ENCODE data around the gene UBE2G2. TPM values are rescaled to one million over a fixed set of nuclear protein-coding genes. Genes with fewer than 3 reads are reported as not detected.

Gene UBE2G2
- total and polyA plus RNA-seq, 2 donors (not counting 3 experiments of a cell fraction or from before 2014, with no cell fraction given), result 95.0 to 114 TPM

DNA sequence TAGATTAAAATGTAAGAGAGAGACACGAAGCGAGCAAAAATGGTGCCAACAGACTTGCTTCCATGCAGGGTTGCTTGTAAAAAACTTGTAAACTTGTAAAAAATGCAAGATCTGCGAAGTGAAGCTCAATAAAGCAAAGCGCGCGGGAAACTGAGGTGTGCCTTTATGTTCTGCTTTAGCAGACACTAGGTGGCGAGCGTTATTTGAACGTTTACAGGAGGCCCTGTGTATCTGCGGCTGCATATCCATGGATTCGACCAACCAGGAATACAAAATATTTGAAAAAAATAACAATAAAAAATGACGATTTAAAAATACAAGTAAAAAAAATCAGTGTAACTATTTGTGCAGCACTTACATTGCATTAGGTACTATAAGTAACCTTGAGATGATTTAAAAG, 1.5 kb downstream of the UBE2G2 start:
- H3K4me2 ChIP-seq (ENCODE audit: insufficient read depth, low read length), result peak overlapping the region; percentile 92

DNA sequence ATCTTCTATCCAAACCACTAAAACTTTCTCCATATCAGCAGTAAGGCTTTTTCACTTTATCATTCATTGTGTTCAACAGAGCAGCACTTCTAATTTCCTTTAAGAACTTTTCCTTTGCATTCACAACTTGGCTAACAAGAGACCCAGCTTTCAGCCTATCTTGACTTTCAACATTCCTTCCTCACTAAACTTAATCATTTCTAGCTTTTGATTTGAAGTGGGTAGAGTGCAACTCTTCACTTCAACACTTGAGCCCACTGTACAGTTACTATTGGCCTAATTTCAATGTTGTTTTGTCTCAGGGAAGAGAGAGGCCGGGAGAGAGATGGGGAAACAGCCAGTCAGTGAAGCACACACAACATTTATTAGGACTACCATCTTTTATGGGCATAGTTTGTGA, 2.0 kb downstream of the UBE2G2 start:
- dilution Hi-C loops (cut with MboI; ENCODE audit: extremely low pct_ligation_motif_present, low sequenced_read_pairs), result no loop called here

More for the DNA sequence above, 1.5 kb downstream of the UBE2G2 start:
- Histone ChIP-seq H3K4me3 (replicated peaks in 1 of 3; ENCODE audit: insufficient read depth in 1 of 3, low read depth in 1 of 3, low read length in 3 of 3) (peak overlapping the region in 1 of 3 experiments; percentile 97), H3K9me1 (replicated peaks; ENCODE audit: control insufficient read depth, extremely low read depth, insufficient read depth, low read length) (no peaks in the 10 kb centered on the region), H2AFZ (ENCODE audit: low read depth, low read length) (no peak overlapping the region), H3K36me3 (ENCODE audit: control insufficient read depth in 2 of 2, extremely low read depth in 1 of 2, insufficient read depth in 2 of 2, low read length in 2 of 2) (peaks cover 2 to 6% of the 10 kb centered on the region in 2 experiments), H3K4me1 (ENCODE audit: control insufficient read depth, extremely low read depth, insufficient read depth, low read length) (peaks cover 16% of the 10 kb centered on the region), H3K9ac (replicated peaks; ENCODE audit: extremely low read depth, insufficient read depth, low read length) (peak overlapping the region; percentile 4), H3K79me2 (ENCODE audit: control insufficient read depth, insufficient read depth, low read length) (peaks cover 67% of the 10 kb centered on the region), H3K9me3 (replicated peaks; ENCODE audit: control insufficient read depth, insufficient read depth, low read length) (no peaks in the 10 kb centered on the region), H3K27me3 (ENCODE audit: control insufficient read depth in 2 of 2, insufficient read depth in 2 of 2, low read length in 2 of 2) (no peaks in the 10 kb centered on the region), H4K20me1 (replicated peaks; ENCODE audit: control insufficient read depth, extremely low read depth, insufficient read depth, low read length) (peaks cover 2% of the 10 kb centered on the region), H3K27ac (ENCODE audit: insufficient read depth, low read depth, low read length) (no peak overlapping the region)
- POLR2A ChIA-PET, result no interaction called here
- DNase-seq (ENCODE audit: low read depth, low spot score) (peak; percentile 43), FAIRE-seq (peak; percentile 70)
- intact Hi-C loops (cut with micrococcal nuclease) (loop anchor here (2.0 kb wide), 2 partner anchors 75 to 133 kb away; no protein-coding TSS in a partner anchor), dilution Hi-C loops (cut with MboI; ENCODE audit: extremely low pct_ligation_motif_present, low sequenced_read_pairs) (no loop called here)
- CTCF ChIA-PET, result interaction anchor here (0.6 to 3.8 kb wide), 12 partner anchors 10 to 181 kb away, joined by 3 to 62 read pairs (median 6); partner anchors contain the start of gene SLX9
- TF ChIP-seq POLR2A (IDR thresholded peaks at IDR 0.05; ENCODE audit: low read depth, low read length) (no peak), EZH2 (IDR thresholded peaks at IDR 0.05; ENCODE audit: borderline replicate concordance, low read depth, low read length, severe bottlenecking) (no peak)
- TF ChIP-seq, protein P1, sequence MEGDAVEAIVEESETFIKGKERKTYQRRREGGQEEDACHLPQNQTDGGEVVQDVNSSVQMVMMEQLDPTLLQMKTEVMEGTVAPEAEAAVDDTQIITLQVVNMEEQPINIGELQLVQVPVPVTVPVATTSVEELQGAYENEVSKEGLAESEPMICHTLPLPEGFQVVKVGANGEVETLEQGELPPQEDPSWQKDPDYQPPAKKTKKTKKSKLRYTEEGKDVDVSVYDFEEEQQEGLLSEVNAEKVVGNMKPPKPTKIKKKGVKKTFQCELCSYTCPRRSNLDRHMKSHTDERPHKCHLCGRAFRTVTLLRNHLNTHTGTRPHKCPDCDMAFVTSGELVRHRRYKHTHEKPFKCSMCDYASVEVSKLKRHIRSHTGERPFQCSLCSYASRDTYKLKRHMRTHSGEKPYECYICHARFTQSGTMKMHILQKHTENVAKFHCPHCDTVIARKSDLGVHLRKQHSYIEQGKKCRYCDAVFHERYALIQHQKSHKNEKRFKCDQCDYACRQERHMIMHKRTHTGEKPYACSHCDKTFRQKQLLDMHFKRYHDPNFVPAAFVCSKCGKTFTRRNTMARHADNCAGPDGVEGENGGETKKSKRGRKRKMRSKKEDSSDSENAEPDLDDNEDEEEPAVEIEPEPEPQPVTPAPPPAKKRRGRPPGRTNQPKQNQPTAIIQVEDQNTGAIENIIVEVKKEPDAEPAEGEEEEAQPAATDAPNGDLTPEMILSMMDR (IDR thresholded peaks at IDR 0.05; ENCODE audit: extremely low read depth in 1 of 2, insufficient read depth in 1 of 2, low read depth in 1 of 2, low read length in 2 of 2), result peak; percentile 26 to 37
- no TSS peak for BruUV-seq (replicated peaks)

More for the DNA sequence above, 2.0 kb downstream of the UBE2G2 start:
- intact Hi-C loops (cut with micrococcal nuclease), result loop anchor here (2.0 kb wide), 2 partner anchors 75 to 133 kb away; no protein-coding TSS in a partner anchor
- no peaks in the 10 kb centered on the region for H3K9me1 ChIP-seq (replicated peaks; ENCODE audit: control insufficient read depth, extremely low read depth, insufficient read depth, low read length)
- H3K4me3 ChIP-seq (replicated peaks in 1 of 3; ENCODE audit: insufficient read depth in 1 of 3, low read depth in 1 of 3, low read length in 3 of 3), result no peak overlapping the region
- H3K27ac ChIP-seq (ENCODE audit: insufficient read depth, low read depth, low read length), result no peak overlapping the region
- no TSS peak for BruUV-seq (replicated peaks)
- H2AFZ ChIP-seq (ENCODE audit: low read depth, low read length), result no peak overlapping the region
- FAIRE-seq (no peak), DNase-seq (ENCODE audit: low read depth, low spot score) (no peak)
- H3K4me1 ChIP-seq (ENCODE audit: control insufficient read depth, extremely low read depth, insufficient read depth, low read length), result peaks cover 16% of the 10 kb centered on the region
- H3K4me2 ChIP-seq (ENCODE audit: insufficient read depth, low read length), result peak overlapping the region; percentile 92
- CTCF ChIA-PET, result interaction anchor here (0.6 to 3.8 kb wide), 12 partner anchors 10 to 181 kb away, joined by 3 to 62 read pairs (median 6); partner anchors contain the start of gene SLX9
- H3K9ac ChIP-seq (replicated peaks; ENCODE audit: extremely low read depth, insufficient read depth, low read length), result no peak overlapping the region
- TF ChIP-seq, protein P2, sequence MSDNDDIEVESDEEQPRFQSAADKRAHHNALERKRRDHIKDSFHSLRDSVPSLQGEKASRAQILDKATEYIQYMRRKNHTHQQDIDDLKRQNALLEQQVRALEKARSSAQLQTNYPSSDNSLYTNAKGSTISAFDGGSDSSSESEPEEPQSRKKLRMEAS (IDR thresholded peaks at IDR 0.05; ENCODE audit: insufficient read depth, insufficient read length), result no peak
- no peak for TF ChIP-seq GATA2 (IDR thresholded peaks at IDR 0.05; ENCODE audit: insufficient read depth, insufficient read length, low read depth, low read length)
- TF ChIP-seq EZH2 (IDR thresholded peaks at IDR 0.05; ENCODE audit: borderline replicate concordance, low read depth, low read length, severe bottlenecking), result no peak
- no peak for TF ChIP-seq POLR2A (IDR thresholded peaks at IDR 0.05; ENCODE audit: low read depth, low read length)
- TF ChIP-seq MYC (IDR thresholded peaks at IDR 0.05; ENCODE audit: low read depth, low read length), result no peak
- no peak for TF ChIP-seq POLR2AphosphoS5 (IDR thresholded peaks at IDR 0.05; ENCODE audit: insufficient read depth, low read depth, low read length)
- TF ChIP-seq, protein P1 (IDR thresholded peaks at IDR 0.05; ENCODE audit: extremely low read depth in 1 of 2, insufficient read depth in 1 of 2, low read depth in 1 of 2, low read length in 2 of 2), result no peak
- TF ChIP-seq FOS (IDR thresholded peaks at IDR 0.05; ENCODE audit: borderline replicate concordance, insufficient read depth, low read length), result no peak
- TF ChIP-seq JUN (IDR thresholded peaks at IDR 0.05; ENCODE audit: borderline replicate concordance, insufficient read depth, insufficient read length, low read depth), result no peak
- H3K36me3 ChIP-seq (ENCODE audit: control insufficient read depth in 2 of 2, extremely low read depth in 1 of 2, insufficient read depth in 2 of 2, low read length in 2 of 2), result peaks cover 2 to 6% of the 10 kb centered on the region in 2 experiments
- H3K9me3 ChIP-seq (replicated peaks; ENCODE audit: control insufficient read depth, insufficient read depth, low read length), result no peaks in the 10 kb centered on the region
- POLR2A ChIA-PET, result no interaction called here
- H4K20me1 ChIP-seq (replicated peaks; ENCODE audit: control insufficient read depth, extremely low read depth, insufficient read depth, low read length), result peaks cover 2% of the 10 kb centered on the region
- no peaks in the 10 kb centered on the region for H3K27me3 ChIP-seq (ENCODE audit: control insufficient read depth in 2 of 2, insufficient read depth in 2 of 2, low read length in 2 of 2)
- peaks cover 72% of the 10 kb centered on the region for H3K79me2 ChIP-seq (ENCODE audit: control insufficient read depth, insufficient read depth, low read length)
